GM10266 (cell line): ENCODE results near the gene DUSP21.

Source experiments
- DNase-seq: peaks from one replicate; pipeline ENCODE4 v3.0.0; 2012; ENCODE audit errors: extremely low spot score
- CTCF ChIP-seq: IDR thresholded peaks from 2 replicates; pipeline ENCODE4 v1.5.1; 2012; ENCODE audit warnings: mild to moderate bottlenecking, low read depth; ENCODE audit not compliant: control insufficient read depth, insufficient read depth; ENCODE audit errors: missing control alignments

DUSP21 gene

GRCh38 chrX:44871931-44872820, 28.4 kb downstream of the DUSP21 start:
- TF ChIP-seq CTCF, result no peak
- DNase-seq, result peak; percentile 29

DNA sequence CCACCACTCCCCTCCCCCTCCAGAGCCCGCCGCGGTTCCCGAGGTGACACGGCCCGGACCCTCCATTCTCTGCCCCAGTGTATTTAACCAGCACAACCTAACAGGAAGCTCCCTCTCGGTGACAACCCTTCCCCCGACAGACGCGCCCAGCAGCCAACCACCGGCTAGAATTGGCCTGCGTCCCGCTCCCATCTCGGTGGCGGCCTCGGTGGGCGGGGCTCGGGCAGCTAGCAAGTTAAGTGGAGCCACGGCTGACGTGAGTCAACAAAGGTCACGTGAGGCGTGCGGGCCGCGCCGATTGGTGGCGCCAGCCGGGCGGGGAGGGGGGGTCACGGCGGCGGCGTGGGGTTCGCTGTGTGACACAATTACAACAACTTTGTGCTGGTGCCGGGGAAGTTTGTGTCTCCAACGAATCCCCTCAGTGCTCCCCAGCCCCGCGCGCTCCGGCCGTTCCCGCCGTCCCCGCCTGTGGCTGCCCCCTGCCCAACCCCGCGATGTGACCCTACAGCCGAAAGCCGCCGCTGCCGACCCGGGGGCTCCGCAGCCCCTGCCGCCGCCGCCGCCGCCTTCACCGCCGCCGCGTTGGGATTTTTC, 29.1 kb downstream of the DUSP21 start, which contains the start of gene KDM6A:
Gene KDM6A, plus strand, starts transcription at position 368 of the 594 bp plus-strand sequence. CDS start 364 bp downstream, outside the sequence.
- TF ChIP-seq CTCF, result no peak
- DNase-seq, result peak; percentile 94

- TF ChIP-seq CTCF, result no peak
- peak; percentile 27 for DNase-seq
Observed at GRCh38 chrX:44873415-44874276, 29.8 kb downstream of the DUSP21 start.

- DNase-seq, result peak; percentile 35
- no peak for TF ChIP-seq CTCF
Observed at GRCh38 chrX:44874420-44875184, 30.8 kb downstream of the DUSP21 start.

GRCh38 chrX:44875185-44875489, 31.3 kb downstream of the DUSP21 start:
- no peak for TF ChIP-seq CTCF

DNA sequence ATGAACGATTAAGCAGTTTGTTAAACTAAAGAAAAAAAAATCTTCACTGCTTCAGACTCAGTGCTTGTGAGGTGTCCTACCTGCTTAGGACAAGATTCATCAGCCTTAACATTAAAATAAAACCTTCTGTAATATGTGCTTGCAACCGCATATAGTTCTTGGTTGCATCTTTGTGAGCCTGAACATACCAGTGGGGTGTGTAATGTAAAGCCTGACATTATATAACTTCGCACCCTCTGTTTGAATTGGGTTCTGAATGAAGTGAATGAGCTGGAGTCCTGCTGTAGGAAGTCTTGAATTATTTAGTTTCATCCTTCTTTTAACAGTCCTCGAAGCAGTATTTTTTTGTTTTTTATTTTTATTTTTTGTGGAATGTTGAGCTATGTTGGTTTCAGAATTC, 32.3 kb downstream of the DUSP21 start:
- TF ChIP-seq CTCF, result no peak
- DNase-seq, result no peak

More at GRCh38 chrX:44875185-44875489, 31.3 kb downstream of the DUSP21 start:
- DNase-seq, result no peak
